CD1c-positive myeloid dendritic cell (primary cell): Measurements from ENCODE around the gene CCDC88C.

Experiments
- DNase-seq: peaks from one replicate; pipeline ENCODE4 v3.0.0-alpha.2; 2016; ENCODE audit errors: extremely low spot score

CCDC88C gene

DNA sequence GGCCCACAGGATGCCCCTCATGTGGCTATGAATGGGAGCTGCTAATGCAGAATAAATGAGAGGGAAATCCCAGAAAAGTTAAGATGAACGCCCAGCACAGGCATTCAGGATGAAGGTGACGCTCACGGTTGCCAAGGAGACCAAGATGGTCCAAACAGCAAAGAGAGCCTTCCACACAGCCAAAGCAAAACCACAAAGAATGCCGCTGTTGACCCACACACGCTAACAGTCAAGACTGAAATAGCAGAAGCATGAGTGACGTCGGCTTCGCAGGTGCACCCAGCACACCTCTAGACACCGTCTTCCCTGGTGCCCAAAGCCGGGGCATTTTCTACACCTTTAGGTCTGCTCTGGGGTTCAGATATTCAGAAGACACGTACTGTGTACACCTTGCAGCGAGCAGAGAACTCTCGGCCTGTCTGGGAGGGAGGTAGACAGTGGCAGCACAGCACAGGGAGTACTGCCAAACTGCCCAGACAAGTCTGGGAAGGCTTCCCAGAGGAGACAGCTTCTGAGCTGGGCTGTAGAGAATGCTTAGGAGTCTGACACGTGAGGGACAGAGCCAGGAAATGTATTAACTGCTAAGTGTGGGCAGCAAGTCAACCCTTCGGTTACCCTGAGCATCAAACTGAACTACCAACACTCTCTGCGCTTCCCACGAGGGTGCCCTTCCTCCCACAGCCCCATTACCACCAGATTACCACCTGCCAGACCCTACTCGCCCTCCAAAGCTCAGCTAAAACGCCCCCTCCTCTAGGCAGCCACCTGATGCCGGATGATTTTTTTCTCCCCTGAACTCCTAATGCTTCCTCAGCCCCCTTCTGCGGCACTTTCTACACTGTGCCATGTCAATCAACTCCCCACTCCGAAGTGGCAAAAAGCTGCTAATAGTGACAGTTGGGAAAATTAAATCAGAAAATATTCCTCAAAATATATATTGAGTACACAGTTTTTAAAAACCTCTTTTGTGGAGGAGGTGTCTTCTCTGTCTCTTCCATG lies 50.1 kb downstream of the CCDC88C start:
- peak; percentile 78 for DNase-seq

- no peak for DNase-seq
Observed at GRCh38 chr14:91366749-91367148, 50.9 kb downstream of the CCDC88C start.

DNA sequence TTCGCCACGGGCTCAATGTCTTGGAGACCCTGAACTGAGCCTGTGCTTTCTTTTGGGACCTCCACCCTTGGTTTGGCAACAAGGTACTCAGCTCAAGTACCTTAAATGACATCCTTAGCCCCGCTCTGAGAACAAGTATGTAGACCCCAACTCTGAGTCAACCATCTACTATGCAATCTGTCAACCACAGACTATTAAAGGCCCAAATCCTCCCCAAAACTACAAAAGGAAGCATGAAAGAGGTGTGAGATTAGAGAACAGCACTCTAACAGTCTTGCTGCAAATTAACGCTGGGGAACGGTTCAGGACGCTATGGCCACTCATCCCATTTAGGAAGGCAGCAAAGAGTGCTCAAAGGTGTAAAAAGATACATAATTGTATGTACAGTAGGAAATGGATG lies 52.1 kb downstream of the CCDC88C start:
- DNase-seq: no peak

DNA sequence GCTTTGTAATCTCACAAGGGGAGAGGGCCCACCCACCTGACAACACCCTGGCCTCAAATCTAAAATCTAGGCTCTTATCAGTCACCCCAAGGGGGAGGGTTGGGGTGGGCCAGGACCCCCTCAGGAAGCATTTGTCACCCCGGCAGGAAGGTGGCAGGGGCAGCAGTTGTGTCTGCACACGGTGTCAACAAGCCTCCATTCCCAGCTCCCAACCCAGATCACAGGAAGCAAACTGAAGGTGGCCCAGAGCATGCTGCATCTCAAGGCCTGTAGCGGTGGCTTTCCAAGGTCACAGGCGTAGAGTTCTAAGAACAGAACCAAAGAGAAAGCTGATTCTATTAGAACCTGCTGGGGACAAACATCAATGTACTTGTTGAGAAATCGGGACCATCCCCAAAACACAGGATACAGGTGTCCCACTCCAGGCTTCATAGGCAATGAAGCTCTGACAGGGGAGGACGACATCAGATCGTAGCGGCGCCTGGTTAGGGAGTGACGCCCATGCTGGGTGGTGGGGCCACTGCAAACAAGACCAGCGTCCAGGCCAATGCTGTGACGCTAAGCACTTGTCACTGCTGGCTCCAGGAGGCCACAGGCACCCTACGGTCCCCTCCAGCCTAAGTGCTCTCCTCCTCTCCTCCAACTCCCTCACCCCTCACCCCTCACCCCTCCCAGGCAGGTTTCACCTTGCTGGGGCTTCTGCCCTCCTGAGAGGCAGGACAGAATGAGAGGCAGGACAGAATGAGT lies 52.9 kb downstream of the CCDC88C start:
- DNase-seq: no peak

- DNase-seq: peak; percentile 92
Observed at GRCh38 chr14:91363776-91364523, 53.7 kb downstream of the CCDC88C start.

- DNase-seq: peak; percentile 94
Observed at GRCh38 chr14:91361233-91361811, 56.3 kb downstream of the CCDC88C start.

GRCh38 chr14:91360490-91361232 lies 57.0 kb downstream of the CCDC88C start:
- DNase-seq: no peak

DNA sequence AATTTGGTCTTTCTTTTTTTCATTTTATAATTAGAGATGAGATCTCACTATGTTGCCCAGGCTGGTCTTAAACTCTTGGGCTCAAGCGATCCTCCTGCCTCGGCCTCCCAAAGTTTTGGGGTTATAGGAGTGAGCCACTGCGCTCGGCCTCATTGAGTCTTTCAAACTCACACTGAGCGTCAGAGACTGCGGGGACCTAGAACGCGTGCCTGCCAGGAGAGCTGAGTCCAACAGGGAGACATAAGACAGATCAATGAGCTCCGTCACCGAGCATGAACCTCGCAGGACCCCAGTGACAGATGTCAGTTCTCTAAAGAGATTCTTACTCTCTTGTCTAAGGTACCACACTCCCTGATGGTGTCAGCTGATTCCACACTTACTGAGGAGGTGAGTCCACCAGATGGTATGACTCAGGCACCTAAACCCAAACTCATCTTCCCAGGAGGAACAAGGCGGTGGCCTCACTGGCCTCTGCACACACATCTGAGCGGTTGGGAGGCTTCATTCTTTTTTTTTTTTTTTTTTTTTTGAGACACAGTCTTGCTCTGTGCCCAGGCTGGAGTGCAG lies 58.9 kb downstream of the CCDC88C start:
- no peak for DNase-seq

DNA sequence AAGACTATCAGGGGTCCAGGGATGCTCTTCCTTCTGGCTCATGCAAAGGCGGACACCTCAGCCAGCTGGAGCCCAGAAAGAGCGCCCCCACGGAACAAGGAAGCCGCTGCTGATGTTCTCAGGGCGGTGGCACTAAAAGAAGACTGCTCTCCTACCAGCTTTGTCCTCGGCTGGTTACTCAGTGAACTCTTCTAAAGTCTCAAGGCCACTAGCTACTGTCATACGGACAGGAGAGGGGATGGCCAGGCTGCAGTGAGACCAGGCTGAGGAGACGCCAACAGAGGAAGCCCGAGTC lies 59.6 kb downstream of the CCDC88C start:
- DNase-seq: no peak

- DNase-seq: no peak
Observed at GRCh38 chr14:91357272-91358024, 60.2 kb downstream of the CCDC88C start.

GRCh38 chr14:91356181-91356763 lies 61.3 kb downstream of the CCDC88C start:
- no peak for DNase-seq

GRCh38 chr14:91354979-91355685 lies 62.5 kb downstream of the CCDC88C start:
- no peak for DNase-seq

DNA sequence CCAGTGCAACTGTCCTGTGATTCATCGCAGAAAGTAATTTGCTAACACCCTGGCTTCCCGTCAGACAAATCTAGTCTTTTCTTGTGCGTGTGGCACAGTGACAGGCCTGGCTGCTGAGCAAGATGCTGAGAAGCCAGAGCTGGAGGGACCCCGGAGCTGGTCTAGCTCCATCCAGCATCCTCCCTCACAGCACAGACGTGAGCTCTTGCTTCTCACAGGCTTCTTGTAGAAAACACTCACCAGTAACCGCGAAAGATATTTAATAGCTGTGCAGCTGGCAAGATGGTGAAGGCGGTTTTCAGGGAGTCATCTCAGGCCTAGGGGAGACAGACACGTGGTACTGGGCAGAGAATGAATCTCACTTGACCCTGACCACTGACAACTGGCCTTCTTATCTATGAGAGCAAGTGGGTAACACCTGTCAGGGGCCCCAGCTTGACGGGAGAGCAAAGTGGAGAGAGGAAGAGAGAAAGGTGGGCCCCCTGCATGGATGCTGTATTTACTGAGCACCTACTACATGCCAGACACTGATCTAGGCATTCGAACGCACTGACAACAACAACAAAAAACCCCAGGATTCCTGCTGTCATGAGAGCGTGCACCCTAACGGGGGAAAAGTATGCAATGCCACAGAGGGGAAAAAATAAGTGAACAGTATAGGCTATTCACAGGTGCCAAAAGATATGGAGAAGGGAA lies 63.3 kb downstream of the CCDC88C start:
- no peak for DNase-seq

DNA sequence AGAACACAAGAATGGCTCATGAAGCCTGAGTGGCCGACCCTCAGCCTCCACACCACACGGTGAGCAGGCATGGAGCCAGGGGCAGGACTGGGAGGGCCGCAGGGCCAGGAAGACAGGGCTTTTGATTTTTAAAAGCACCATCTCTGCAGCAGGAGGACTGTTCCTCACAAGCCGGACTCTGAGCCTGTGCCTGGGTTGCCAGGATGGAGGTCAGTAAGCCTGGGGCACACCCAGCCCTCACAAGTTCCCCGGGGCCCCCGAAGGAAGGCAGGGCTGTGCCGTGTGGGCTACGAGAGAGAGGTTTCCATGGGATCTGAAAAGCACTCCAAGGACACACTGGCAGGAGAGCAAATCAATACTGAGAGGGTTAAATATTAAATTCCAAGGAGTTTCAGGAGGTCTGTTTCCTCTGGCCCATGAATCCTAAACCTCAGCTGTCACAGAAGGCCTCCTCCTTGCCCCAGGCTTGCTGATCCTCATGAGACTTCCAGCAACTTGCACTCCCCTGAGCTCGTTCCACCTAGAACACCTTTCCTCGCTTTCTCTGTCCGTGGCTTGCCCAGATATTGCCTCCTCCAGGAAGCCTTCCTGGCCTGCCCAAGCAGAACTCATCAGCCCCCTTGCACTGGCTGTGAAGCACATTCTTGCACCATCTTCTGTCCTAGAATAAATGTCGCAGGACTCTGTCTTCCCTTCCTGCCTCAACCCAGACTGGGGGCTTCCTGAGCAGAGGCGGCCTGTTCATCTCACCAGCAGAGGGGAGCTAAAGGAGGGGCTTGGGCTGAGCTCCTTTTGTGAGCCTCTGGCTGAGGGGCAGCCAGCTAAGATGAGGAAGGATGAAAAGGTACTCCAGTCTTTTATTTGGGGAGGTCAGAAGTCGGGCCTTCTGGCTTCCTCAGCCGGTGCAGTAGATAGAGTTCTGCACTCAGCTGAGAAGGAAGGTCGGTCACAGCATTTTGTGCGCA lies 64.6 kb downstream of the CCDC88C start:
- DNase-seq: no peak

- DNase-seq: no peak
Observed at GRCh38 chr14:91352053-91352452, 65.6 kb downstream of the CCDC88C start.

DNA sequence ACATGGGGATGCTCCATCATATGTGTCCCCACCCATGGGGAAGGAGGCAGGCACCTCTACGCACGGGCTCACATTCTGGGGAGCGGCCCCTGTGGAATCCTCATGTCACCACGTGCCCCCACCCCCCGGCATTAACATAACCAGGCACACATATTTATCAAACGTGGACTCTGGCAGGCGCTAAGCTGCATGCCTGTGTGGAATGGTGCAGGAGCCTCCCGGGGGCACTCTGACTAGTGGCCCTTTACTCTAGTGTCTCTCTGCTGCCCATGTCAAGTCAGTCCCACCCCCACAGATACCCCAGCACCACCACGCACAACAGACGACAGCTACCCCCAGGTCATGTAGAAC lies 66.1 kb downstream of the CCDC88C start:
- DNase-seq: no peak

GRCh38 chr14:91350813-91351511 lies 66.7 kb downstream of the CCDC88C start:
- no peak for DNase-seq
